HG03103 (cell line): Measurements from ENCODE around the gene ZNF705A.
"Not testable (repeated sequence)": the region's sequence is repeated elsewhere in the genome, so short reads cannot be mapped to it uniquely, and the experiment has no call there.

Experiments
- ATAC-seq: cut with Tn5 transposase; IDR thresholded peaks from one replicate; pipeline ENCODE4 v1.9.1; 2021; ENCODE audit warnings: low read depth; ENCODE audit not compliant: unreplicated experiment

Gene ZNF705A

DNA sequence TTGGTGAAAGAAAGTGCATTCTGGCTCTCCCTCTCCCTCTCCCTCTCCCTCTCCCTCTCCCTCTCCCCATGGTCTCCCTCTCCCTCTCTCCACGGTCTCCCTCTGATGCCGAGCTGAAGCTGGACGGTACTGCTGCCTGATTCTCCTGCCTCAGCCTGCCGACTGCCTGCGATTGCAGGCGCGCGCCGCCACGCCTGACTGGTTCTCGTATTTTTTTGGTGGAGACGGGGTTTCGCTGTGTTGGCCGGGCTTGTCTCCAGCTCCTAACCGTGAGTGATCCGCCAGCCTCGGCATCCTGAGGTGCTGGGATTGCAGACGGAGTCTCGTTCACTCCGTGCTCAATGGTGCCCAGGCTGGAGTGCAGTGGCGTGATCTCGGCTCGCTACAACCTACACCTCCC lies 26.5 kb downstream of the ZNF705A start:
- ATAC-seq: not testable (repeated sequence)

DNA sequence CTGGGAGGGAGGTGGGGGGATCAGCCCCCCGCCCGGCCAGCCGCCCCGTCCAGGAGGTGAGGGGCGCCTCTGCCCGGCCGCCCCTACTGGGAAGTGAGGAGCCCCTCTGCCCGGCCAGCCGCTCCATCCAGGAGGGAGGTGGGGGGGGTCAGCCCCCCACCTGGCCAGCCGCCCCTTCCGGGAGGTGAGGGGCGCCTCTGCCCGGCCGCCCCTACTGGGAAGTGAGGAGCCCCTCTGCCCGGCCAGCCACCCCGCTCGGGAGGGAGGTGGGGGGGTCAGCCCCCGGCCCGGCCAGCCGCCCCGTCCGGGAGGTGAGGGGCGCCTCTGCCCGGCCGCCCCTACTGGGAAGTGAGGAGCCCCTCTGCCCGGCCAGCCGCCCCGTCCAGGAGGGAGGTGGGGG lies 27.4 kb downstream of the ZNF705A start:
- ATAC-seq: not testable (repeated sequence)

DNA sequence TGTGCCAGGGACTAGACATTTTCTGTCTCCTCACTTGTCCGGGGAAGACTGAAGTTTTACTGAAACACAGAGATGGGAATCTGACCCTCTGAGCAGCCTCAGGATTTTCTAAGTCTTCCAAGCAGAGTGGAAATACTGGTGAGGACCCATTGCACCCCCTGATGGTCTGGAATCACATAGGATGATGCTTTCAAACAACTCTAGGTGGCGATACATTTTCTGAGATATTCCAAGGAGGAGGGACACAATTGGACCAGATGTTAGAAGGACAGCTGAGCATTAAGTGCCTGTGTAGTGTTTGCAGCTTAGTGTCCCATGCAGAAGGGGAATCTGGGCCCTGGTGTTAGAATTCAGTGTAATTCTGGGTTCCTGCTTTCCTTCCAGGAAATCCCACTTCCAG lies 31.3 kb downstream of the ZNF705A start:
- not testable (repeated sequence) for ATAC-seq

DNA sequence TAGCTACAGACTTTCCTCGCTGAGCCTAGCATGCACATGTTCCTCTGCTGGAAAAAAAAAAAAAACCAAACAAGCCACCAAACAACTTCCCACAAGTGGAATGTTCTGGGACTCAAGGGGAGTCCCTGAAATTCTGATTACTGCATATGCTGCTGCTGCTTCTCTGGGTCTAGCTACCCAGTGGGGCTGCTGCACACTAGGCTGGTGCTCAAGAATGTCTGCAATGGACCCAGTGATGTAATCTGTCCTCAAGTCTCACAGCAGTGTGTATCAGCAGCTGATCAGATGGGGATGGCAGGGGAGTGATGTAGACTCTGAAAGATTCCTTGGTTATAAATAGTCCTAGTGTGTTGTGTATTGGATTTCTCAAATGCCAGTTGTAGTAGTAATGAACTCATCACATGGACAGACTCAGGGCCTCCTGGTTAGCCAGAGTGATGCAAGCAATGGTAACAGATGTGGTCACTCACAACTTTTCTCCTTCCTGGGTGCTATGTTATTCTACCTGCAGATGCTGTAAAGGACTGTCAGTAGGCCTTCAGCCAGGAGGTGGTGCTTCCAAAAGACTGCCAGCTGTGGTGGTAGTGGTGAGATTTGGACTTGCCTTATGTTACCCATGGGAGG lies 41.0 kb downstream of the ZNF705A start:
- ATAC-seq: not testable (repeated sequence)

DNA sequence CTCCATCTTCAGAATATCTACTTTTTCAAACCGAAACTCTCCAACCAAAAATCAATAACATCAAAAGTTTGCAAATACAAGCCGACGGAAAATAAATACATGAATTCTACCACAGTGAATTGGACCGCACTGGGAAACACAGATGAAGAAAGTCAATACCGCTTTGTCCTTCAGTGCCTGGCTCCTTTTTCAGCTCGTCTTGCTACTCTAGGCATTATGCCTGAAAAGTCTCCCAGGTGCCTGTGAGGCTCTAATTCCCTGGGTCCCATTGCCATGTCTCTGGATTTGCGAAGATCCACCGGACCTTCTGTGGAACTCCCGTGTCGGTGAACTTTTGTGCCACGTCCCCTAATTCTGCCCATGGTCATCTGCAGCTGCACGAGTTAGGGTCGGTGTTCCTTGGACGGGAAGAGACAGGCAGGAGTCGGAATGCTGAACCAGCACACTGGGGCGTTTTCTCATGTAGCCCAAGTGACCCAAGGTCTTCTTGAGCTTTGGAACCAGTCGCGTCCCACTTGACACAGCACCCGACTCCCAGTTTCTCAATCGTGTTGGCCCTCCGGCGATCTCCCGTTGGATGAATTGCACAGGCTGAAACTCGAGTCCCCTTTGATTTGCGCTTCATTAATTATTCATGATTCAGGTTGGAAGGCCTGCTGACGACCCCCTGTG lies 62.0 kb downstream of the ZNF705A start:
- ATAC-seq: not testable (repeated sequence)

DNA sequence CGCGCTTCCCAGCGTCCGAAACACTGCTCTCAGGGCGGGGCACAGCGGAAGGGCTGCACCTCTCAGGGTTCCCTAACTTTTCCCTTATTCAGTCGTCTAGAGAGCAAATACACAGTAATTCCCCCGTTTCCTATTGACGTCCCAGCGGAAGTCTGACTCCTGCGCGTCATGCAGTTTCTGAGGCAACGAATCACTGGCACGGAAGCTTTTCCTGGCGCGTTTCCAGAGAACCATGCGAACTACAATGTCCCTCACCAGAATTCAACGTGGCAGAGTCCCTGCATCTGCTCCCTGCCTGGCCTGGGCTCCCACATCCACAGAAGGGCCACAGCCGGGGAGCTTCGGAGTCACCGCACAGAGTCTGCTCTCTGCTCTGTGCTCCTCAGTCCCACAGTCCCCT lies 64.6 kb downstream of the ZNF705A start:
- ATAC-seq: not testable (repeated sequence)

DNA sequence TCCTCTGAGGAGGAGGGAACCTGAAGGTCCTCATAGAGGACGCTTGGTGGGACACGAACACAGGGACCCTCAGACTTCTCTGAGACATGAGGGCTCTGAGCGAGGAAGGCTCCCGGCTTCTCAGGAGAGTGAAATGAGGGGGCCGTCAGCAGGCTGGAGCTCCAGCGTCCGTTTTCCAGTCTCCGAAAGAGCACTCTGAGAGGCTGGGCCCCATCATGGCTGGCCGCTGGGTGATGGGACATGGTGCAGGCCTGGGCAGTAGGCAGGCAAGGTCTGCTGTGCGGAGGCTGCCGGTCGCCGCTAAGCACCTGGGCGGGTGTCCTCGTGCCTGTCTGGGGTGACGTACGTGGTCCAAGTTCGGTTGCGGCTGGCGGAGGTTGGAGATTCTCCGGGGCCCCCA lies 65.0 kb downstream of the ZNF705A start:
- not testable (repeated sequence) for ATAC-seq

DNA sequence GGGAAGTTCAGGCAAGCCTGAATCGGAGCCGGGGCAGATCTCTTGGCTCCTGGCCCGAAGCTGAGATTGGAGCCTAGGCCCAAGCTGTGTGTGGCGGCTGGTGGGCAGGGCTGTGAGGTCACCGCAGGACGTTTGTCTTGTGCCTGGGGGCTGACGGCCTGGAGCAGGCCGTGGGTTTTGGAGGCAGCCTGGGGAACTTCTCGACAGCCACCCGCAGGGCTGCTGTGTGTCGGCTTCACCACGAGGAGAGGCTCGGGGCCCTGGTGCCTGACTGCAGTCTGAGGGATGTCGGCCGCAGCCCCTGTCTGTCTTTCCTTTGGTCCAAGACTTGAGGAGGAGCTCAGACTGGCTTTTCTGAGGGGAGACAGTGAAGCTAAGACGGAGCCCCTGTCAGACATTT lies 65.5 kb downstream of the ZNF705A start:
- ATAC-seq: not testable (repeated sequence)

DNA sequence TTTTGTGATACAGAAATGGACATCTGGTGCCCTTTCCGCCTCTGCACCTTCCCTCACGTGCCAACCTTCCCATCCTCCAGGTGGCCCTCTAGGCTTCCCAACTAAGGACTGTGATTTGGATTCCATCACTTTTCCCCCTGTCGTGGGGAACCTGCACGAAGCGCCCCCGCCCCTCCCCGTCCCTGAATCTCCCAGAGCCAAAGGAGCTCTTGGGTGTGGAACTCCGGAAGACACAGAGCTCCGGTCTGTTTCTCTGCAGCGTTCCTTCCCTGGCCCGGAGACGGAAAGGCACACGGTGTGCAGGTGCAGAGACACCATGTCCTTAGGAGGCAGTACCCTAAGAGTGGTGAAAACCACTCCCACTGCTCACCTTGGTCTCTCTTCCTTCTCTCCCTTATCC lies 66.8 kb downstream of the ZNF705A start:
- not testable (repeated sequence) for ATAC-seq

DNA sequence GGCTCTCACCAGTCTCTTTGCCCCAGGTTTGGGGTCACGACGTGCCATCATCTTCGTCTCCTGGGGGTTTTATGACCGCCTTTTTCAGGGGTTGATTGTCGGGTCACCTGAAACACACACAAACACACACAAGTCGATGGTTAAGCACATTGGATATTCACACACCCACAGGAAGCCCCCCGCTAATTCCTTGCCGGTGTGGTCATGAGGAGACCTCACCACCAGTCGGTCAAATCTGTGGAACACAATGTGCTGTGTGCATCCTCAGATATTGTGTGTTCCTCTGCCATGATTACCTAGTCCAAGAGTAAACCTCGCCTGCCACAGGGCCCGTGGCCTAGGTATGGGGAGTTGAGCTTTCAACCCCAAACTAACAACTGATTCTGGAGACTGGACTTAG lies 68.0 kb downstream of the ZNF705A start:
- not testable (repeated sequence) for ATAC-seq

DNA sequence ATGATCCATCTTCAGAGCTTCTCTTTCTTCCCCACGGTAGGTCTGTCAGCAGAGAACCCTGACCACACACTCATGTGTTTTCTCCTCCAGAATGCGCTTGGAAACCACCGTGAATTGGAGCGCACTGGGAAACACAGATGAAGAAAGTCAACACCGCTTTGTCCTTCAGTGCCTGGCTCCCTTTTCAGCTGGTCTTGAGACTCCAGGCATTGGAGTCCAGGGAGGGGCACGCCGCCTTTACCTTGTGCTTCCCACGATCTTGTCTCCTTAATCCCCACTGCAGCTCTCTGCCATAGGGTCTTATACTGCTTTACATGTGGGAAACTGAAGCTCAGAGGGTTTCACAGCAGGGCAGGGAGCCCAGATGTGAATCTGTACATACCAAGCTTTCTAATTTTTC lies 69.5 kb downstream of the ZNF705A start:
- no peak for ATAC-seq

DNA sequence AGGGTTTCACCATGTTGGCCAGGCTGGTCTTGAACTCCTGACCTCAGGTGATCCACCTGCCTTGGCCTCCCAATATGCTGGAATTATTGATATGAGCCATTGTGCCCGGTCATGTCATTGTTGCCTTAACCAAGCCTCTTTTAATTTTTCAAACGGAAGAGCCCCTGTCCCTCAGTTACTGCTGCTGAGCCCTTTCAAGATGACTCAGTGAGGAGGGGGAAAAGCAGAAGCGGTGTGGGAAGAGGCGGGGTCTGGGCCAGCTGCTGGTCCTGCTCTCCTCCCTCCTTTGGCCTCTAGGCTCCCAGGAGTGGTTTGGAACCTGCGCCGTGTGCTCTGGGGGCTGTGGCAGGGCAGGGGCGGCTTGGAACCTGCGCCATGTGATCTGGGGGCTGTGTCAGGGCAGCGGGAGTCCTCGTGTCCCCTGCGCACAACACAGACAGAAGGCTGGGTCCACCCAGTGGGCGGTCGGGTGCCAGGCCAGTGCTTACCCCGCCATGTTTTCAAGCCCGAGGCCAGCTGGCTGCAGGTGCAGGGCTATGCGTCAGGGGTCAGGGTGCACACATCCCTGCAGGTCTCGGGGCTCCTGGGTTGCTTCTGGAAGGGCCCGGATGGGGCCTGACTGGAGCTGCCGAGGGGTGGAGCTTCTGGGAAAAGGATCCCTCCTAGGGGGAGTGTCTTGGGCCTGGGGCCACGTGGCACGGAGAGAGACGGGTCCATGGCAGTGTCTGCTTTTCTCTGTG lies 70.3 kb downstream of the ZNF705A start, which contains the start of gene FAM90A1:
Gene FAM90A1, minus strand, starts transcription at position 627 of the 740 bp plus-strand sequence. CDS start 2,786 bp downstream, outside the sequence.
- ATAC-seq: not testable (repeated sequence)

DNA sequence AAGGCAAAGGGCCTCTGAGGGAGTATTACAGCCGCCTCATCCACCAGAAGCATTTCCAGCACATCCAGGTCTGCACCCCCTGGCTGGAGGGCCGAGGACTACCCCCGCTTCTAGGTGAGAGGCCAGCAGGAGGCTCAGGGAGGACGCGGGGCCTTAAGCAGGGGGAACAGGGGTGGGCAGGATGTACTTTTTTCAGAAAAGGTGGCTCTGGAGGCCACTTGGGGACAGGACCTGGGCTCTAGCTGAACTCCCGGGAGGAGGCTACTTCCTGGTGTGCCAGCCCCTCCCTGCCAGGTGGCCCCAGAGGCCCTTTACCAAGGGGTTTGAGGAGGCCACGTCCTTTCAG lies 70.9 kb downstream of the ZNF705A start:
- not testable (repeated sequence) for ATAC-seq

DNA sequence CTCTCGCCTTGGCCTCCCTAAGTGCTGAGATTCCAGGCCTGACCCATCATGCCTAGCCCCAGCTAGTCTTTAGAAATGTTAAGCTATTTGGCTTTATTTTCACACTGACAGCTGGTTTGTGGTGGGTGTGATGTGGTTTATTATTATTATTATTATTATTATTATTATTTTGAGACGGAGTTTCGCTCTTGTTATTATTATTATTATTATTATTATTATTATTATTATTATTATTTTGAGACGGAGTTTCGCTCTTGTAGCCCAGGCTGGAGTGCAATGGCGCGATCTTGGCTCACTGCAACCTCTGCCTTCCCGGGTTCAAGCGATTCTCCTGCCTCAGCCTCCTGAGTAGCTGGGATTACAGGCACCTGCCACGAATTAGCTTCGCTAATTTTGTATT lies 71.8 kb downstream of the ZNF705A start:
- ATAC-seq: not testable (repeated sequence)

DNA sequence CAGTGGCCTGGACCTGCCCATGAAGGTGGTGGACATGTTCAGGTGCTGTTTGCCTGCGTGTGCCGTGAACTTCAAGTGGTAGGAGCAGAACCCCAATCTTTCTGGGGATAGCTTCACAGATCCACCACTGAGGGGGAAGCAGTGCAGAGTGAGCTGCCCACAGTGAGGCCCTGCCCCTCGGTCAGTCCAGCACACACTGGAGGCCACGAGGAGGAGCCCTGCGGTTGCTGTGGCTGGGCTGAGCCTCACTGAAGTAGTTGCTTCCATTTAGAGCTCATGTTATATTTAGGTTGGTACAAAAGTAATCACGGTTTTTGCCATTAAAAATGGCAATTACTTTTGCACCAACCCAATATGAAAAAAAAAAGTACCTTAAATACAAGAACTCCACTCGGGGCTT lies 72.7 kb downstream of the ZNF705A start:
- not testable (repeated sequence) for ATAC-seq
